ENCODE data around the gene HBP1.
"Not testable (repeated sequence)": the region's sequence is repeated elsewhere in the genome, so short reads cannot be mapped to it uniquely, and the experiment has no call there.

HBP1 gene

GRCh38 chr7:107147464-107148393 is 21.1 kb upstream of the HBP1 start:
- Histone ChIP-seq H3K4me3 (ENCODE audit: low read length) (no peak overlapping the region), H3K4me1 (ENCODE audit: insufficient read depth, low read length) (peaks cover 10% of the 10 kb centered on the region), H3K27me3 (ENCODE audit: insufficient read depth, low read length) (no peaks in the 10 kb centered on the region), H3K9me3 (ENCODE audit: low read length) (no peaks in the 10 kb centered on the region), H3K36me3 (ENCODE audit: insufficient read depth, low read length) (no peaks in the 10 kb centered on the region), H2AFZ (ENCODE audit: low read depth, low read length) (no peak overlapping the region)

- Histone ChIP-seq H2AFZ (ENCODE audit: low read depth, low read length) (no peak overlapping the region), H3K4me3 (ENCODE audit: low read length) (no peak overlapping the region), H3K36me3 (ENCODE audit: insufficient read depth, low read length) (no peaks in the 10 kb centered on the region), H3K9me3 (ENCODE audit: low read length) (no peaks in the 10 kb centered on the region), H3K27me3 (ENCODE audit: insufficient read depth, low read length) (no peaks in the 10 kb centered on the region), H3K4me1 (ENCODE audit: insufficient read depth, low read length) (peaks cover 10% of the 10 kb centered on the region)
Measured at GRCh38 chr7:107148721-107149120, 20.1 kb upstream of the HBP1 start.

GRCh38 chr7:107149863-107150262 is 18.9 kb upstream of the HBP1 start:
- no peaks in the 10 kb centered on the region for H3K36me3 ChIP-seq (ENCODE audit: insufficient read depth, low read length)
- no peak overlapping the region for H3K4me3 ChIP-seq (ENCODE audit: low read length)
- no peaks in the 10 kb centered on the region for H3K27me3 ChIP-seq (ENCODE audit: insufficient read depth, low read length)
- H3K4me1 ChIP-seq (ENCODE audit: insufficient read depth, low read length), result peaks cover 10% of the 10 kb centered on the region
- H2AFZ ChIP-seq (ENCODE audit: low read depth, low read length), result no peak overlapping the region
- H3K9me3 ChIP-seq (ENCODE audit: low read length), result no peaks in the 10 kb centered on the region

GRCh38 chr7:107150375-107151073 is 18.3 kb upstream of the HBP1 start:
- Histone ChIP-seq H3K9me3 (ENCODE audit: low read length) (no peaks in the 10 kb centered on the region), H3K4me1 (ENCODE audit: insufficient read depth, low read length) (peaks cover 10% of the 10 kb centered on the region), H3K36me3 (ENCODE audit: insufficient read depth, low read length) (no peaks in the 10 kb centered on the region)

GRCh38 chr7:107151538-107151937 is 17.3 kb upstream of the HBP1 start:
- Histone ChIP-seq H3K9me3 (ENCODE audit: low read length) (no peaks in the 10 kb centered on the region), H3K36me3 (ENCODE audit: insufficient read depth, low read length) (no peaks in the 10 kb centered on the region), H3K27me3 (ENCODE audit: insufficient read depth, low read length) (no peaks in the 10 kb centered on the region), H3K4me1 (ENCODE audit: insufficient read depth, low read length) (peaks cover 10% of the 10 kb centered on the region), H3K4me3 (ENCODE audit: low read length) (no peak overlapping the region), H2AFZ (ENCODE audit: low read depth, low read length) (no peak overlapping the region)

More at GRCh38 chr7:107150375-107151073, 18.3 kb upstream of the HBP1 start:
- no peaks in the 10 kb centered on the region for H3K27me3 ChIP-seq (ENCODE audit: insufficient read depth, low read length)
- no peak overlapping the region for H3K4me3 ChIP-seq (ENCODE audit: low read length)
- no peak overlapping the region for H2AFZ ChIP-seq (ENCODE audit: low read depth, low read length)

GRCh38 chr7:107152011-107152410 is 16.8 kb upstream of the HBP1 start:
- no peak overlapping the region for H3K4me3 ChIP-seq (ENCODE audit: low read length)

GRCh38 chr7:107154826-107155225 is 14.0 kb upstream of the HBP1 start:
- Histone ChIP-seq H2AFZ (ENCODE audit: low read depth, low read length) (no peak overlapping the region), H3K9me3 (ENCODE audit: low read length) (no peaks in the 10 kb centered on the region), H3K4me1 (ENCODE audit: insufficient read depth, low read length) (no peaks in the 10 kb centered on the region), H3K27me3 (ENCODE audit: insufficient read depth, low read length) (no peaks in the 10 kb centered on the region), H3K36me3 (ENCODE audit: insufficient read depth, low read length) (peaks cover 2% of the 10 kb centered on the region), H3K4me3 (ENCODE audit: low read length) (no peak overlapping the region)

More at GRCh38 chr7:107152011-107152410, 16.8 kb upstream of the HBP1 start:
- no peak overlapping the region for H2AFZ ChIP-seq (ENCODE audit: low read depth, low read length)
- no peaks in the 10 kb centered on the region for H3K27me3 ChIP-seq (ENCODE audit: insufficient read depth, low read length)
- H3K36me3 ChIP-seq (ENCODE audit: insufficient read depth, low read length), result no peaks in the 10 kb centered on the region
- peaks cover 10% of the 10 kb centered on the region for H3K4me1 ChIP-seq (ENCODE audit: insufficient read depth, low read length)
- no peaks in the 10 kb centered on the region for H3K9me3 ChIP-seq (ENCODE audit: low read length)

- not testable (repeated sequence) for H3K4me3 ChIP-seq (ENCODE audit: low read length); H3K4me1 ChIP-seq (ENCODE audit: insufficient read depth, low read length); H3K36me3 ChIP-seq (ENCODE audit: insufficient read depth, low read length); H3K27me3 ChIP-seq (ENCODE audit: insufficient read depth, low read length); H3K9me3 ChIP-seq (ENCODE audit: low read length); H2AFZ ChIP-seq (ENCODE audit: low read depth, low read length)
Measured at GRCh38 chr7:107155726-107156125, 13.1 kb upstream of the HBP1 start.

- Histone ChIP-seq H3K4me3 (ENCODE audit: low read length) (no peak overlapping the region), H3K27me3 (ENCODE audit: insufficient read depth, low read length) (no peaks in the 10 kb centered on the region), H3K36me3 (ENCODE audit: insufficient read depth, low read length) (peaks cover 2% of the 10 kb centered on the region), H2AFZ (ENCODE audit: low read depth, low read length) (no peak overlapping the region), H3K4me1 (ENCODE audit: insufficient read depth, low read length) (no peaks in the 10 kb centered on the region), H3K9me3 (ENCODE audit: low read length) (no peaks in the 10 kb centered on the region)
Measured at GRCh38 chr7:107157091-107157490, 11.7 kb upstream of the HBP1 start.

GRCh38 chr7:107158028-107158427 is 10.8 kb upstream of the HBP1 start:
- H3K4me1 ChIP-seq (ENCODE audit: insufficient read depth, low read length), result no peaks in the 10 kb centered on the region
- no peaks in the 10 kb centered on the region for H3K9me3 ChIP-seq (ENCODE audit: low read length)
- peaks cover 2% of the 10 kb centered on the region for H3K36me3 ChIP-seq (ENCODE audit: insufficient read depth, low read length)
- H2AFZ ChIP-seq (ENCODE audit: low read depth, low read length), result no peak overlapping the region
- no peak overlapping the region for H3K4me3 ChIP-seq (ENCODE audit: low read length)
- no peaks in the 10 kb centered on the region for H3K27me3 ChIP-seq (ENCODE audit: insufficient read depth, low read length)

GRCh38 chr7:107160389-107160788 is 8.4 kb upstream of the HBP1 start:
- no peaks in the 10 kb centered on the region for H3K27me3 ChIP-seq (ENCODE audit: insufficient read depth, low read length)
- no peak overlapping the region for H3K4me3 ChIP-seq (ENCODE audit: low read length)
- peaks cover 2% of the 10 kb centered on the region for H3K36me3 ChIP-seq (ENCODE audit: insufficient read depth, low read length)
- H3K4me1 ChIP-seq (ENCODE audit: insufficient read depth, low read length), result no peaks in the 10 kb centered on the region
- H2AFZ ChIP-seq (ENCODE audit: low read depth, low read length), result no peak overlapping the region
- no peaks in the 10 kb centered on the region for H3K9me3 ChIP-seq (ENCODE audit: low read length)

- Histone ChIP-seq H2AFZ (ENCODE audit: low read depth, low read length) (no peak overlapping the region), H3K36me3 (ENCODE audit: insufficient read depth, low read length) (peaks cover 2% of the 10 kb centered on the region), H3K27me3 (ENCODE audit: insufficient read depth, low read length) (no peaks in the 10 kb centered on the region), H3K4me1 (ENCODE audit: insufficient read depth, low read length) (no peaks in the 10 kb centered on the region), H3K9me3 (ENCODE audit: low read length) (no peaks in the 10 kb centered on the region), H3K4me3 (ENCODE audit: low read length) (no peak overlapping the region)
Measured at GRCh38 chr7:107161415-107161814, 7.4 kb upstream of the HBP1 start.

- Histone ChIP-seq H2AFZ (ENCODE audit: low read depth, low read length) (no peak overlapping the region), H3K4me1 (ENCODE audit: insufficient read depth, low read length) (no peaks in the 10 kb centered on the region), H3K36me3 (ENCODE audit: insufficient read depth, low read length) (peaks cover 2% of the 10 kb centered on the region), H3K27me3 (ENCODE audit: insufficient read depth, low read length) (no peaks in the 10 kb centered on the region), H3K4me3 (ENCODE audit: low read length) (no peak overlapping the region), H3K9me3 (ENCODE audit: low read length) (no peaks in the 10 kb centered on the region)
Measured at GRCh38 chr7:107162475-107162874, 6.3 kb upstream of the HBP1 start.
